GM23338 (cell line): ENCODE measurements around the gene PIRT. TPM values are rescaled to one million over a fixed set of nuclear protein-coding genes. Genes with fewer than 3 reads are reported as not detected.

ENCODE experiments used
- STAT1 ChIP-seq: IDR thresholded peaks from one replicate; pipeline ENCODE4 v1.6.1; 2016; ENCODE audit warnings: antibody characterized with exemption; ENCODE audit not compliant: unreplicated experiment
- ZNF331 ChIP-seq: fragments of 250-450 bp; sonication (Bioruptor Pico); IDR thresholded peaks from 2 replicates; pipeline ENCODE4 v1.5.0; 2020; ENCODE audit warnings: low read depth, mild to moderate bottlenecking, moderate library complexity
- polyA plus RNA-seq: library from polyadenylated mRNA; unstranded; fragments of >200 nt; fragmentation: Nextera tagmentation; extraction: Ambion mirVana; gene quantifications from 2 replicates; pipeline ENCODE4 v1.2.1, GENCODE V29; 2016
- small RNA-seq: library from RNA; depleted of rRNA; stranded (forward); fragments of <200 nt; gene quantifications from one replicate; pipeline ENCODE3, GENCODE V24; 2014; ENCODE audit warnings: low replicate concordance
- total RNA-seq: library from RNA; depleted of rRNA; stranded (reverse); fragments of >200 nt; shearing (Covaris generic); gene quantifications from 2 replicates; pipeline ENCODE4 v1.2.3, GENCODE V29; 2014; rRNA removed
- TF ChIP-seq, protein P1 (sequence below): IDR thresholded peaks from one replicate; pipeline ENCODE4 v1.6.1; 2018; ENCODE audit warnings: antibody characterized with exemption; ENCODE audit not compliant: unreplicated experiment

PIRT gene
- total and polyA plus RNA-seq, 2 experiments from 2014 or later: not detected

DNA sequence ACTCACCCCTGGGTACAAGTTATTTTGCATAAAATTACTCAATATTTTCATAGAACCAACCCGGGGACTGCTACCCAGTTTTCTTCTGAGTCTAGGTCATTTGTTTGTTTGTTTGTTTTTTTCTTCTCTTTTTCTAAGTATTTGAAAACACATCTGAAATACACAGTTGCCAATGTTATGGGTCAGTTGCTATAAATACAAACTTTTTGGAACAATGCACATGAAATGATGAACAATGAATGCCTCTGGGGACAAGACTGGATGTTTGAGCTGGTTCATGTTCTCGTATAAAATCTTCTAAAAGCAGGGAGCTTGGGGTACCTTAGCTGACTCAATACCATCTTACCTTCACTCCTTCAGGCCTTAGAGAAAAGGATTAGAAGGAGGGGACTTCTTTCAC, 64.5 kb downstream of the PIRT start (continued):
- TF ChIP-seq, protein P1, sequence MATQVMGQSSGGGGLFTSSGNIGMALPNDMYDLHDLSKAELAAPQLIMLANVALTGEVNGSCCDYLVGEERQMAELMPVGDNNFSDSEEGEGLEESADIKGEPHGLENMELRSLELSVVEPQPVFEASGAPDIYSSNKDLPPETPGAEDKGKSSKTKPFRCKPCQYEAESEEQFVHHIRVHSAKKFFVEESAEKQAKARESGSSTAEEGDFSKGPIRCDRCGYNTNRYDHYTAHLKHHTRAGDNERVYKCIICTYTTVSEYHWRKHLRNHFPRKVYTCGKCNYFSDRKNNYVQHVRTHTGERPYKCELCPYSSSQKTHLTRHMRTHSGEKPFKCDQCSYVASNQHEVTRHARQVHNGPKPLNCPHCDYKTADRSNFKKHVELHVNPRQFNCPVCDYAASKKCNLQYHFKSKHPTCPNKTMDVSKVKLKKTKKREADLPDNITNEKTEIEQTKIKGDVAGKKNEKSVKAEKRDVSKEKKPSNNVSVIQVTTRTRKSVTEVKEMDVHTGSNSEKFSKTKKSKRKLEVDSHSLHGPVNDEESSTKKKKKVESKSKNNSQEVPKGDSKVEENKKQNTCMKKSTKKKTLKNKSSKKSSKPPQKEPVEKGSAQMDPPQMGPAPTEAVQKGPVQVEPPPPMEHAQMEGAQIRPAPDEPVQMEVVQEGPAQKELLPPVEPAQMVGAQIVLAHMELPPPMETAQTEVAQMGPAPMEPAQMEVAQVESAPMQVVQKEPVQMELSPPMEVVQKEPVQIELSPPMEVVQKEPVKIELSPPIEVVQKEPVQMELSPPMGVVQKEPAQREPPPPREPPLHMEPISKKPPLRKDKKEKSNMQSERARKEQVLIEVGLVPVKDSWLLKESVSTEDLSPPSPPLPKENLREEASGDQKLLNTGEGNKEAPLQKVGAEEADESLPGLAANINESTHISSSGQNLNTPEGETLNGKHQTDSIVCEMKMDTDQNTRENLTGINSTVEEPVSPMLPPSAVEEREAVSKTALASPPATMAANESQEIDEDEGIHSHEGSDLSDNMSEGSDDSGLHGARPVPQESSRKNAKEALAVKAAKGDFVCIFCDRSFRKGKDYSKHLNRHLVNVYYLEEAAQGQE: no peak
- TF ChIP-seq ZNF331 (CRISPR knock-in tag) (no peak), STAT1 (no peak)

Small RNAs within 50 kb of the gene (small RNA-seq; reads per million reads assigned to genes)
- gene AC015908.2 (not detected), gene RNU6-1065P (not detected), gene TMEM238L (not detected)

Other genes with a start within 250 kb of the PIRT start
- 1.1 and 1.8 TPM in 2 replicates for gene MYH3, start 180.8 kb downstream of the PIRT start, total RNA-seq
- gene MYH3, start 180.8 kb downstream of the PIRT start, polyA plus RNA-seq: 0.73 and 0.84 TPM in 2 replicates
- gene SCO1, start 140.6 kb downstream of the PIRT start, total RNA-seq: 69.4 and 72.5 TPM in 2 replicates
- gene SCO1, start 140.6 kb downstream of the PIRT start, polyA plus RNA-seq: 37.6 and 43.9 TPM in 2 replicates
- gene ADPRM, start 140.5 kb downstream of the PIRT start, total RNA-seq: 4.8 and 8.8 TPM in 2 replicates
- 6.8 and 7.6 TPM in 2 replicates for gene ADPRM, start 140.5 kb downstream of the PIRT start, polyA plus RNA-seq
- gene TMEM220, start 108.1 kb downstream of the PIRT start, total RNA-seq: 1.2 and 3.1 TPM in 2 replicates
- 7.2 and 7.8 TPM in 2 replicates for gene TMEM220, start 108.1 kb downstream of the PIRT start, polyA plus RNA-seq
- not detected in 2 replicates for gene TMEM238L, start 34.0 kb downstream of the PIRT start, total RNA-seq
- not detected in 2 replicates for gene TMEM238L, start 34.0 kb downstream of the PIRT start, polyA plus RNA-seq